Nucleus accumbens (tissue), 56 donors: ENCODE results near the gene AUNIP.

ENCODE experiments used
- DNase-seq, 56 donors: peaks; one replicate each; lab custom pipeline; 2025; lab: John Stamatoyannopoulos, UW

AUNIP gene, protein sequence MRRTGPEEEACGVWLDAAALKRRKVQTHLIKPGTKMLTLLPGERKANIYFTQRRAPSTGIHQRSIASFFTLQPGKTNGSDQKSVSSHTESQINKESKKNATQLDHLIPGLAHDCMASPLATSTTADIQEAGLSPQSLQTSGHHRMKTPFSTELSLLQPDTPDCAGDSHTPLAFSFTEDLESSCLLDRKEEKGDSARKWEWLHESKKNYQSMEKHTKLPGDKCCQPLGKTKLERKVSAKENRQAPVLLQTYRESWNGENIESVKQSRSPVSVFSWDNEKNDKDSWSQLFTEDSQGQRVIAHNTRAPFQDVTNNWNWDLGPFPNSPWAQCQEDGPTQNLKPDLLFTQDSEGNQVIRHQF

GRCh38 chr1:25858906-25859789 lies at the start of gene AUNIP:
TSS of gene AUNIP (minus strand) at chr1:25859457. CDS start at chr1:25859357, 100 bp downstream.
- DNase-seq: peak in 48 of 56 donors; percentile 8 to 84 (median 52)

GRCh38 chr1:25909040-25909439 lies 49.8 kb upstream of the AUNIP start:
- DNase-seq: peak in 35 of 56 donors; percentile 12 to 68 (median 38)

- peak in 1 of 56 donors; percentile 8 for DNase-seq
Measured at GRCh38 chr1:25908161-25908560, 48.9 kb upstream of the AUNIP start.

DNA sequence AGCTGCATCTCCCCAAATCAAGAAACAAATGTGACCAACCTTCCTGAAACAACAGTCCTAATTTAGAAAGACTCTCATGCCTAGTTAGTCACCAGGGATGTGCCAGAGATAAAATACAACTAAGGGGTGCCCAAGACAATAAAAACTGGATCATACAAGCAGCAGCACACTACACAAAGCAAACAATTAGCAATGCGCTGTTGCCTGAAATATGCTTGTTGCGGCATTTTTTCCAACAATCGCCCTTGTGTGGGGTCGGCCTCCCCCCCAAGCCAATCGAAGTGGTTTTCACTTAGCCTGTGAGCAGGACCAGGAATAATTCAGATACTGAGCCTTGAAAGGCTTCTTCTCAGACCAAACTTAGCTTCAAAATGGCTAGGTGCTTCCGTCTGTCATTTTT lies 48.3 kb upstream of the AUNIP start:
- DNase-seq: peak in 1 of 56 donors; percentile 24

DNA sequence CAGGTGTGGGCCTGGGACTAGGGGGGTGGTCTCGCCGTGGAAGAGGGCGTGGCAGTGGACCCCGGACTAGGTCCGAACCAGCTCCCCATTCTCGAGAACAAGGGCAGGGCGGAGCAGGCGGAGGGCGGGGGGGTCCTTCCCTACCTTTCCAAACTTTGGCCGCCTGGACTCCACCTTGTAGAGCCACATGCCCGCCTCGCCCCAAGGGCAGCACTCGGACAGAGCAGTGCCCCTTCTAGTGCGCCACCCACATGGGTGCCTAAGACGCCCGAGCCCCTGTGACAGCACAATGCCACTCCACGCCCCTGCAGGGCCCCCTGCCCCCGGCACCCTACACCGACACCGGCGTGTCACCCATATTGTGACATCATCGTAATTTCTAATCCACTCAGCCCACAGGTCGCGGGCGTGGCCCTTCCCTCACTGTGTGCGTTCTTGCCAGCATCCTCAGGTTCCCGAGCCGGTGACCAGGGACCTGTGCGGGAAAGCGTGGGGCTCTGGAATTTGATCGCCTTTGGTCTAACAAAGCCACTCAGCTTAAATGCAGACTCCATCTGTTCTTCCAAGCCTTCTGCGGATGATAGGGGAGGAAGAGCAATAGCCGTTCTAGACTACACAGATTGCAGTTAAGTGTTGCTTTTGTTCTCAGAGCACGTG lies 47.5 kb upstream of the AUNIP start:
- peak in 22 of 56 donors; percentile 29 to 66 (median 53) for DNase-seq

DNA sequence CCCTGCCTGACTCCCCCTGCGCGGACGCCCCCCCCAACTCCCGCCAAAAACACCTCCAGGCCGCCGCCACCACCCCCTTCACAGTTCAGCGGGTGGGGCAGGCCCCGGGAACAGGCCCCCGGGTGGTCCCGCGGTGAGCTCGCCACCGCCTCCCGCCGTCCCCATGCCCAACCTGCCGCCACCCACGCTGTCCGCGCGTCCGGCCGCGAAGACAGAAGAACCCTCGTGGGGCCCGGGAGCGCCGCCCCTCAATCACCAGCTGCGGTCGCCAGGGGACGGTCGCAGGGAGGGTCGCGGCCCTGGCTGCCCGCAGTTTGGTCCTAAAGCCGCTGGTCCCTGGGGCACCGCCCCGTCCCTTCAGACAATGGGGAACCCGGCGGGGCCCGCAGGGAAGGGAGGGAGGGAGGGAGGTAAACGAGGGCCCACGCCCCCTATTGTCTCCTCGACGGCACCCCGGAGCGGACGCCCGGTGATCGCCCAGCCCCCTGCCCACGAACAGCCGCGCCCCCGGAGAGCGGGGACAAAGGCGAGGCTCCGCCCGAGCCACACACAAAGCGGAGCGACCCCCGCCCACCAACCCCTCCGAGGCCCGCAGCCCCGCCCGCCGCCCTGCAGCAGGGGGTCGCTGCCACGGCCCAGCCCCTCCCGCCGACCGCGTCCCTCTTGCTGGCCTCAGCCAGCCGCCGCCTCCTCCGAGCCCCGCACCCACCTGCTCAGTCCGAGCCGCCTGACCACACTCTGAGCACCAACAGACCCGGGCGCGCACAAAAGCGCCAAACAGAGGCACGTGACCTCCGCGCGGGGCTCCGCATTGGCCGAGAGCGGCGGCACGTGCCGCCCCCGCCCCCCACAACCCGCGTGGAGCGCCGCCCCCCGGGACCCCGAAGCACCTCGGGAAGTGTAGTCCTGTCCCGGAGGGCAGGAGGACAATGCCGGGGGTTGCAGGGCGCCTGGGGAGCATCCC lies 46.7 kb upstream of the AUNIP start, which contains the start of gene STMN1:
TSS of gene STMN1 (minus strand) at position 740 of the 964 bp plus-strand sequence. CDS start 1,743 bp downstream, outside the sequence.
- DNase-seq: peak in 55 of 56 donors; percentile 70 to 97 (median 91)

GRCh38 chr1:25904943-25905679 lies 45.9 kb upstream of the AUNIP start:
- DNase-seq: peak in 55 of 56 donors; percentile 55 to 99 (median 92)

GRCh38 chr1:25903986-25904385 lies 44.7 kb upstream of the AUNIP start:
- DNase-seq: no peak

DNA sequence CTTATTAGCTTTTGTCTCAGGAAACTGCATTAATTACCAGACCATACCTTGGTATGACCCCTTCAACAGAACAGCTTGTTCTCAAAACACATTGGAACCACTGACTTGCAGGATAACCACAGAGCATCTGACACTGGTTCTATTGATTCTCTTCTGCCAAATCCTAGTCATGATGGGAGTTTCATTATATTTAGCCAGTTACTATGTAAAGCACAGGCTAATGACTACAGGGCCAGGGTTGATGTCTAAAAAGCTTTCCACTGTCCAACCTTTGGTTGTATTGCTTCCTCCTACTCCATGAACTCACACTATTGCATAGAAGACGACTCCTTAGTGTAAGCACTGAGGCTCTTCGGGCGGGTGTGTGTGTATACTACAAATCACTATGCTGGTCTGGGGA lies 43.2 kb upstream of the AUNIP start:
- DNase-seq: peak in 1 of 56 donors; percentile 16

DNA sequence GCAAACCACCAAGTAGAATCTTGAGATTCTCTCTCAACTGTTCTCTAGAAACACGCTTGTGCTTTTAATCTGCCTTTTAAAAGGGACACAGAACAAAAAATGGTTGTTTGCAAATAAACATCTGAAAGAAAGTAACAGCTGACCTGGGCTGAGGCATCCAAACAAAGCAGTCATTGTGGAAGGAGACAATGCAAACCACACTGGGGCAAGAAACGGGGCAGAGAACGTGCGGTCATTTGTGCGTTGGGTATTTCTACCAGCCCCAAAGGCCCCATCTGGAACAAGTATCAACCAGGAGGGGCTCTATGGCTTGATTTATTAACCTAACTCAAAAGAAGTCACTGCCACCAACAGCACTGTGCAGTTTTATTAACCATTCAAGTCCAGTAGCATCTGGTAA lies 41.0 kb upstream of the AUNIP start:
- DNase-seq: peak in 45 of 56 donors; percentile 13 to 78 (median 58)

GRCh38 chr1:25899792-25900191 lies 40.5 kb upstream of the AUNIP start:
- DNase-seq: peak in 2 of 56 donors; percentile 12 to 25

GRCh38 chr1:25898223-25899015 lies 39.2 kb upstream of the AUNIP start:
- DNase-seq: no peak

DNA sequence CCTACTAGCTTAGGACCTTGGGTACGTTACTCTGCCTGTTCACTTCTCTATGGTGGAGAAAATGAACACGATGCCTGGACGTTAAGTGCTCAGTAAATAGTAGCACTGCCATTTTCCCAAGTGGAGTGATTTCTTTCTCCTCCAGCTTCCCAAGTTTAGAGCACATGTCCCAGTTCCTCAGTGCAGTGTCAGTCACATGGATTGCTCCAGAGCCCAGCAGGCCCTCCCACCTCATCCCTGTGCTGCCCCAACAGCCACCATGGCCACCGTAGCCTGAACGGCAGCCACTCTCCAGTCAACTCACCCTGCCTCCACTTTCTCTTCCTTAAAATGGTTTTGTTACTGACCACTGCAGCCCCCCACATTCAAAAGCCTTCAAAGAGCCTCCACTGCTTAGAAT lies 38.5 kb upstream of the AUNIP start:
- peak in 1 of 56 donors; percentile 19 for DNase-seq

DNA sequence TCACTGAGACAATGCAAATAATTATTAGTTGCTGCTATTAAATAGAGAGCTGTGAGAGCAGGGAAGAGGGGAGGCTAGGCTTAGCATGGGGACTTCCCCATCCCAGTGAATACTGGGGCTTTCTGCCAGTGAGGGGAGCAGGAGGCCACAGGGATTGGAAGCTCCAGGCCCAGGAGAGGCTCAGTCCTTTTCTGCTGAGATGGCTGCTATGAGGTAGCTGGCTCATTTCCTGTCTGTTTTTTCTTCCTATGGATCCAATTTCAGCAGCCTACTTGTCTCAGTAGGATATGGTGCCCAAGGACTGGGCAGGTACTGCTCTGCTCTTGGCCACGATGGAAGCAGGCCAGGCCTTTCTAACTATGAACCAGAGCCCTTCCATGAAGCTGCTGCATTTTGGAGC lies 37.0 kb upstream of the AUNIP start:
- no peak for DNase-seq

DNA sequence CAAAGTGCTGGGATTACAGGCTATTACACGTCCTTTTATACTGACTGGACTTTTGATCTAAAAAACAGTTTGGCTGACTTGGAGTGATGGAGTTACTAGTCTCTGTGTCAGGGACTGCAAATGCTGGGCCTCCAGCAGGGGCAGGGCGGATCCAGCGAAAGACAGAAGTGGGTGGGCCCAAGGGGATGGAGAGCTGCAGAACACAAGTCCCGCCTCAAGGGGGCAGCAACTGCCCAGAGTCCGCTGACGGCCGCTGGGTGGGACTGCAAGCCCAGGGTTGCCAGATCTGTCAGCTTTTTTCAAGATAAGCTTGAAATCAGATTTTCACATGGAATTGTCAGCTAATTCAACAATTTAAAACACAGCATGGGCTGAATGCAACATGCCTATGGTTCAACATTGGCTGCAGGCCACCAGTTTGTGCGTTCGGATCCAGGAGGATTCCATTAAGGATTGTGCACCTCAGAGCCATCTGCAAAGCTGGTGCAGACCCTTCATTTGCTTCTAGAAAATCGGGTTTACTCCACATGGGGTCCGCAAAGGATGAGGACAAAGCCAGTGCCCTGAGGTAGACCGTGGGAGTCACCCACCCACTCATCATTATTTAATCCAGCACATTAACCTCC lies 36.2 kb upstream of the AUNIP start:
- peak in 55 of 56 donors; percentile 31 to 93 (median 84) for DNase-seq

DNA sequence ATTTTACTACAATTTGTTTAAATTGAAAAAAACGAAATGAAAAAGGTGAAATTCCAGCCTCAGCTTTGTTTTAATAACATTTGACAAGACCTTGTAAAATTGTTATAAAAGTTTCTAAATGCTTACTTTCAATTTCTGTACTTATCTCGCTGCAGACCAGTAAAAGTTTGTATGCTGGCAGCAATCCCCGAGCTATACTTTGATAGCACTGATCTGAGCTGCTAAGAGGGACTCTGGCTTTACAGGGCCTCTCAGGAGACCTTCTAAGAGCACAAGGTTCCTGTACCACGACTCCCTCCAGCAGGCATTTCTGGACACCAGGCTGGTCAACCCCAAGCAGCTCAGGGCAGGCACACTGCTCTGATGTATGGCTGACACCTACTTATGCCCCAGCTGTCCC lies 33.9 kb upstream of the AUNIP start:
- no peak for DNase-seq

DNA sequence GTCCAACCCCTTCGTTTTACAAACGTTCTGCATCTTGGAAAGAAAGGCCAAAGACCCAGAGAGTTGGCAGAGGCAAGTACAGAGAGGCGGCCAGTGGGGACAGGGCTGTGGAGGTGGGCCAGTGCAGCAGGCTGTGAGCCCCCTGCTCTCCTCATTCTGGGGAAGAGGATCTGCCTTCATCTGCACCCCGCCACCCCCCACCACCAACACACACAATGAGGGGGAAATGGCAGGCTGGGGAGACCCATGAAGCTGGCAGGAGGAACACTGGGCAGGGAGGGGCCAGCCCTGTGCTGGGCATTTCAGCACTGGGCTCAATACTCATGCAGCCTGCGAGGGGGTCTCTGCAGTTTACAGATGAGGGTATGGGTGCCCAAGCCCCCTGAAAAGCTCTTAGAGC lies 32.3 kb upstream of the AUNIP start:
- no peak for DNase-seq
